Measurements from ENCODE around the gene SSTR4.

SSTR4 gene

GRCh38 chr20:23078351-23079015, 43.4 kb downstream of the SSTR4 start:
- no peaks in the 10 kb centered on the region for H3K9me2 ChIP-seq (replicated peaks; ENCODE audit: insufficient read depth, low read length)
- no peaks in the 10 kb centered on the region for H3K36me3 ChIP-seq (ENCODE audit: low read length)
- no peak overlapping the region for H2AFZ ChIP-seq (ENCODE audit: low read depth, low read length, severe bottlenecking)
- no peak overlapping the region for H3K9ac ChIP-seq (ENCODE audit: low read length)
- H3K4me3 ChIP-seq (ENCODE audit: insufficient read depth, low read length, poor library complexity, severe bottlenecking), result no peak overlapping the region
- no peak for TF ChIP-seq EZH2phosphoT487 (conservative IDR thresholded peaks at IDR 0.05; ENCODE audit: low read length)
- TF ChIP-seq, protein P1, sequence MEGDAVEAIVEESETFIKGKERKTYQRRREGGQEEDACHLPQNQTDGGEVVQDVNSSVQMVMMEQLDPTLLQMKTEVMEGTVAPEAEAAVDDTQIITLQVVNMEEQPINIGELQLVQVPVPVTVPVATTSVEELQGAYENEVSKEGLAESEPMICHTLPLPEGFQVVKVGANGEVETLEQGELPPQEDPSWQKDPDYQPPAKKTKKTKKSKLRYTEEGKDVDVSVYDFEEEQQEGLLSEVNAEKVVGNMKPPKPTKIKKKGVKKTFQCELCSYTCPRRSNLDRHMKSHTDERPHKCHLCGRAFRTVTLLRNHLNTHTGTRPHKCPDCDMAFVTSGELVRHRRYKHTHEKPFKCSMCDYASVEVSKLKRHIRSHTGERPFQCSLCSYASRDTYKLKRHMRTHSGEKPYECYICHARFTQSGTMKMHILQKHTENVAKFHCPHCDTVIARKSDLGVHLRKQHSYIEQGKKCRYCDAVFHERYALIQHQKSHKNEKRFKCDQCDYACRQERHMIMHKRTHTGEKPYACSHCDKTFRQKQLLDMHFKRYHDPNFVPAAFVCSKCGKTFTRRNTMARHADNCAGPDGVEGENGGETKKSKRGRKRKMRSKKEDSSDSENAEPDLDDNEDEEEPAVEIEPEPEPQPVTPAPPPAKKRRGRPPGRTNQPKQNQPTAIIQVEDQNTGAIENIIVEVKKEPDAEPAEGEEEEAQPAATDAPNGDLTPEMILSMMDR (IDR thresholded peaks at IDR 0.05; ENCODE audit: insufficient read depth, low read length, poor library complexity, severe bottlenecking), result no peak
- H4K20me1 ChIP-seq (ENCODE audit: low read depth, low read length), result no peaks in the 10 kb centered on the region
- H3K27ac ChIP-seq (ENCODE audit: low read depth, low read length), result no peak overlapping the region
- no peaks in the 10 kb centered on the region for H3K27me3 ChIP-seq (ENCODE audit: low read length)
- H3K9me3 ChIP-seq (ENCODE audit: insufficient read depth, low read length), result no peaks in the 10 kb centered on the region
- no peak overlapping the region for H3K4me2 ChIP-seq (ENCODE audit: low read depth, low read length, poor library complexity, severe bottlenecking)
- no peaks in the 10 kb centered on the region for H3F3A ChIP-seq (ENCODE audit: insufficient read depth)
- no peaks in the 10 kb centered on the region for H3K79me2 ChIP-seq (ENCODE audit: insufficient read depth, low read length)

DNA sequence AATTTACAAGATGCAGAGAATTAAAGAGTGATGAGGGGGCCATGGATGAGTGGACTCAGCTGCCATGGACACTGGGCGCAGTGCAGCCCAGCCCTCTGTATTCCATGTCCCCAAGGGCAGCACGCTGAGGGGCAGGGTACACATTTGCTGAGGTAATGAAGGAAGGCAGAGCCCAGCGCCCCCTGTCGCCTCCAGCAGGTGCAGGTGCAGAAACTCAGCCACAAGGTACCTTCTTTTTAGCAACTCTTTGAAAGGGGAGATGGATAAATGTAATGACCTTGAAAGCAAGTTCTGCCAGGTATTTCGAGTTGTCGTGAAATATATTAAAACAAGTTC, 43.9 kb downstream of the SSTR4 start:
- Histone ChIP-seq H3K4me2 (ENCODE audit: low read depth, low read length, poor library complexity, severe bottlenecking) (no peak overlapping the region), H3K9ac (ENCODE audit: low read length) (no peak overlapping the region), H4K20me1 (ENCODE audit: low read depth, low read length) (no peaks in the 10 kb centered on the region), H3K27me3 (ENCODE audit: low read length) (no peaks in the 10 kb centered on the region), H3K4me3 (ENCODE audit: insufficient read depth, low read length, poor library complexity, severe bottlenecking) (no peak overlapping the region), H2AFZ (ENCODE audit: low read depth, low read length, severe bottlenecking) (no peak overlapping the region), H3K36me3 (ENCODE audit: low read length) (no peaks in the 10 kb centered on the region), H3K9me3 (ENCODE audit: insufficient read depth, low read length) (no peaks in the 10 kb centered on the region), H3K27ac (ENCODE audit: low read depth, low read length) (no peak overlapping the region), H3K9me2 (replicated peaks; ENCODE audit: insufficient read depth, low read length) (no peaks in the 10 kb centered on the region), H3F3A (ENCODE audit: insufficient read depth) (no peaks in the 10 kb centered on the region), H3K79me2 (ENCODE audit: insufficient read depth, low read length) (no peaks in the 10 kb centered on the region)
- no peak for TF ChIP-seq EZH2phosphoT487 (conservative IDR thresholded peaks at IDR 0.05; ENCODE audit: low read length)
- TF ChIP-seq, protein P1 (IDR thresholded peaks at IDR 0.05; ENCODE audit: insufficient read depth, low read length, poor library complexity, severe bottlenecking), result peak; percentile 18

DNA sequence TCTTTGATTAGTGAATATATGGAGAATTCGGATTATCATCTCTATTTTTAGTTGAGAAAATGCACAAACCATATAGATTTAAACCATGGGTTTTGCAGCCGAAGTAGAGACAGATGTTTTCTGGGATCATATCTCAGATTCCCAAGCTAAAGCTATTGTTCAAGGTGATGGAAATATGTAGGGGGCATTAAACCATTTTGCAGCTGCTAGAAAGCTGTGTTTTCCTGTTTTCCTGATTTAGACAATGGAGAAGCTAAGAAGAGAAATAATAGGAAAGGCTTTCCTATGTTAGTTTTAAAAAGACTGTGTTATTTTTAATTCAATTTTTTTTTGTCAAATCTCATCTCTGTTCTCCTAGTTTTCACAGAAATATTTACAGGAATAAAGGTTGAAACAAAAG, 44.8 kb downstream of the SSTR4 start:
- no peaks in the 10 kb centered on the region for H3K9me3 ChIP-seq (ENCODE audit: insufficient read depth, low read length)
- no peak overlapping the region for H3K4me3 ChIP-seq (ENCODE audit: insufficient read depth, low read length, poor library complexity, severe bottlenecking)
- H3K79me2 ChIP-seq (ENCODE audit: insufficient read depth, low read length), result no peaks in the 10 kb centered on the region
- H3K36me3 ChIP-seq (ENCODE audit: low read length), result no peaks in the 10 kb centered on the region
- no peak overlapping the region for H3K4me2 ChIP-seq (ENCODE audit: low read depth, low read length, poor library complexity, severe bottlenecking)
- H4K20me1 ChIP-seq (ENCODE audit: low read depth, low read length), result no peaks in the 10 kb centered on the region
- H3K9me2 ChIP-seq (replicated peaks; ENCODE audit: insufficient read depth, low read length), result no peaks in the 10 kb centered on the region
- H2AFZ ChIP-seq (ENCODE audit: low read depth, low read length, severe bottlenecking), result no peak overlapping the region
- no peak overlapping the region for H3K9ac ChIP-seq (ENCODE audit: low read length)
- H3K27me3 ChIP-seq (ENCODE audit: low read length), result no peaks in the 10 kb centered on the region
- H3K27ac ChIP-seq (ENCODE audit: low read depth, low read length), result no peak overlapping the region
- H3F3A ChIP-seq (ENCODE audit: insufficient read depth), result no peaks in the 10 kb centered on the region
- TF ChIP-seq, protein P1 (IDR thresholded peaks at IDR 0.05; ENCODE audit: insufficient read depth, low read length, poor library complexity, severe bottlenecking), result no peak
- no peak for TF ChIP-seq EZH2phosphoT487 (conservative IDR thresholded peaks at IDR 0.05; ENCODE audit: low read length)

Measured in SU-DHL-6 (cell line).